ENCODE results near the gene GPC3.

The GPC3 gene

DNA sequence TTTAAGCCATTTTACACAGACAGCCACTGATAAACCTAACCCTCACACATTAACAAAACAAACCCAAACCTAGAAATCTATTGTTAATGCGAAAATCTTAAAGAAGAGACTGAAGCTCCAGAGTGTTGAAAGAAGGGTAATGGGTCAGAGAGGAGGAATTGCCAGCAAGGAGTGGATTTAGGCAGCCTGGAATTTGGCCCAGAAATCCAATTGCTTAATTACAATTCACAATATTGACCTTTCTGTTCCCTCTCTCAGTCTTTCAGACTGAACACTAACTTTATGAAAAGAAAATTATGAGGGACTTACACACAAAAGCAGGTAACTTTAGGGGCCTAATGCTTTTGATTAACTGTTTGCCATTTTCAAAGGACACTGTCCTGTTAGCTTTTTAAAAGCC lies 384.9 kb downstream of the GPC3 start:
- TF ChIP-seq, protein P1, sequence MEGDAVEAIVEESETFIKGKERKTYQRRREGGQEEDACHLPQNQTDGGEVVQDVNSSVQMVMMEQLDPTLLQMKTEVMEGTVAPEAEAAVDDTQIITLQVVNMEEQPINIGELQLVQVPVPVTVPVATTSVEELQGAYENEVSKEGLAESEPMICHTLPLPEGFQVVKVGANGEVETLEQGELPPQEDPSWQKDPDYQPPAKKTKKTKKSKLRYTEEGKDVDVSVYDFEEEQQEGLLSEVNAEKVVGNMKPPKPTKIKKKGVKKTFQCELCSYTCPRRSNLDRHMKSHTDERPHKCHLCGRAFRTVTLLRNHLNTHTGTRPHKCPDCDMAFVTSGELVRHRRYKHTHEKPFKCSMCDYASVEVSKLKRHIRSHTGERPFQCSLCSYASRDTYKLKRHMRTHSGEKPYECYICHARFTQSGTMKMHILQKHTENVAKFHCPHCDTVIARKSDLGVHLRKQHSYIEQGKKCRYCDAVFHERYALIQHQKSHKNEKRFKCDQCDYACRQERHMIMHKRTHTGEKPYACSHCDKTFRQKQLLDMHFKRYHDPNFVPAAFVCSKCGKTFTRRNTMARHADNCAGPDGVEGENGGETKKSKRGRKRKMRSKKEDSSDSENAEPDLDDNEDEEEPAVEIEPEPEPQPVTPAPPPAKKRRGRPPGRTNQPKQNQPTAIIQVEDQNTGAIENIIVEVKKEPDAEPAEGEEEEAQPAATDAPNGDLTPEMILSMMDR (IDR thresholded peaks at IDR 0.05), result no peak
- no peaks in the 10 kb centered on the region for H3K27me3 ChIP-seq
- H3K9me3 ChIP-seq, result no peaks in the 10 kb centered on the region
- H3K36me3 ChIP-seq, result no peaks in the 10 kb centered on the region
- no peaks in the 10 kb centered on the region for H3K4me1 ChIP-seq (ENCODE audit: control insufficient read depth in 1 of 2, insufficient read depth in 1 of 2, low read depth in 1 of 2, low read length in 1 of 2)
- H3K4me3 ChIP-seq (ENCODE audit: low read depth in 1 of 2, low read length in 1 of 2), result no peak overlapping the region
- H3K27ac ChIP-seq, result no peak overlapping the region

DNA sequence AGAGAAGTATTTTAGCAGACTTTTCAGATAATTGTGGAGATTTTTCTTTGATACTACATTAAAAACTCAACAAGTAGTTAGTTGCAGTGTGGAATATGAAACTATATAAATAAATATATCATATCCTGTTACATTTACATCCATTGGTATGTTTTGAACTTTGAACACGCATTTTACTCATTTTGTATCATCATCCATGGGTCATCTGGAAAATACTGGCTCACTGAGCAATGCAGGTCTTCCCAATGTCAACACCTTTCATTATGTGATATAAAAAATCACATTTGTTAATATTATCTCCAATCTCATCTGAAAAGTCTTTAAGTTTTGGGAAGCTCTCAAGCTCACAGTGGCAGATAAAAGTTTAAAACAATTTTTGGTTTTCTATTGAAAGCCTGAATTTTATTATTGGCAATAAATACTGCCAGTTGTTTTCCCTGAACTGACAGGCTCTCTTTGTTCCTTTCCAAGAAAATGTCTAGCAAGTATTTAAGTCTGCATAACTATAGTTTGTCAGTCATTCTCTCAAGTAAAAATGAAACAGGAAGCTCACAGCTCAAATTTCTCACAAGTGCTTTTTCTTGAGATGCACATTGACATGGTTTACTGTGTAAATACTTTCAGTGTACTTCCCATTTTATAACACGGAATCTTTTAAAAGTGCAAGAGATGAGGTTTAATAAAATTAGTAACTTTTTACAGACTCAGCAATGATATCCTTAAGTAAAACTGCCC lies 386.6 kb downstream of the GPC3 start:
- Histone ChIP-seq H3K4me1 (ENCODE audit: control insufficient read depth in 1 of 2, insufficient read depth in 1 of 2, low read depth in 1 of 2, low read length in 1 of 2) (no peaks in the 10 kb centered on the region), H3K4me3 (ENCODE audit: low read depth in 1 of 2, low read length in 1 of 2) (no peak overlapping the region), H3K36me3 (no peaks in the 10 kb centered on the region), H3K27ac (no peak overlapping the region), H3K9me3 (no peaks in the 10 kb centered on the region), H3K27me3 (no peaks in the 10 kb centered on the region)
- TF ChIP-seq, protein P1 (IDR thresholded peaks at IDR 0.05), result no peak

DNA sequence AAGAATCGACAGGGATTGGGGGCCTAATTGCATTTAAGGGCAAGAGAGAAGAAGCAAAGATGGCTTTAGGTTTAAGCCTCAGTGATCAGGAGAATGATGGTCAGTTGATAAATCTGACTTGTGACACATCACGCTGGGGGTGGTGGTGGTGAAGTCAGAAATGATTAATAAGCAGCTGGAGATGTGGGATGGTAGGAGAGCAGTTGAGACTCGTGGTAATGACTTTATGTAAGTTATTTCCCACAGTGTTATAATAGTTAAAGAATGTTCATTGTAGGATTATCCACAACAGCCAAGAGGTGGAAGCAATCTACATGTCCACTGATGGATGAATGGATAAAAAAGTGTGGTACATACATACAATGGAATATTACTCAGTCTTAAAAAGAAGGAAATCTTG lies 391.2 kb downstream of the GPC3 start:
- Histone ChIP-seq H3K4me3 (ENCODE audit: low read depth in 1 of 2, low read length in 1 of 2) (no peak overlapping the region), H3K27me3 (no peaks in the 10 kb centered on the region), H3K27ac (no peak overlapping the region), H3K36me3 (no peaks in the 10 kb centered on the region), H3K9me3 (no peaks in the 10 kb centered on the region), H3K4me1 (ENCODE audit: control insufficient read depth in 1 of 2, insufficient read depth in 1 of 2, low read depth in 1 of 2, low read length in 1 of 2) (no peaks in the 10 kb centered on the region)
- TF ChIP-seq, protein P1 (IDR thresholded peaks at IDR 0.05), result no peak

DNA sequence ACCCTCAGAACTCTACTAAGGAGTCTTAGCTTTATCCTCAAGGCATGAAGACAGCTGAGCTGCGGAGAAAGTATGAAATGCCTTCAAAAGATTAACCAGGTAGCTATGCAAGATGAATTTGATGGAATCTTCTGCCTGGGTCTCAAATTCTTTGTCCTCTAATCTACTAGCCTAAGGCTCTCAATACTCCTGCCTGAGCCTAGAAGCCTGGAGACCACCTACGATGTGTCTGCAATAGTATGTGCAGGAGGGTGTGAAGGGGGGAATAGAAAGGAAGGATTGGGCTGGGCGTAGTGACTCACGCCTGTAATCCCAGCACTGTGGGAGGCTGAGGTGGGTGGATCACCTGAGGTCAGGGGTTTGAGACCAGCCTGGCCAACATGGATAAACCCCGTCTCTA lies 391.9 kb downstream of the GPC3 start:
- TF ChIP-seq, protein P1 (IDR thresholded peaks at IDR 0.05), result no peak
- H3K27me3 ChIP-seq, result no peaks in the 10 kb centered on the region
- no peaks in the 10 kb centered on the region for H3K4me1 ChIP-seq (ENCODE audit: control insufficient read depth in 1 of 2, insufficient read depth in 1 of 2, low read depth in 1 of 2, low read length in 1 of 2)
- H3K27ac ChIP-seq, result no peak overlapping the region
- no peak overlapping the region for H3K4me3 ChIP-seq (ENCODE audit: low read depth in 1 of 2, low read length in 1 of 2)
- no peaks in the 10 kb centered on the region for H3K36me3 ChIP-seq
- H3K9me3 ChIP-seq, result no peaks in the 10 kb centered on the region

DNA sequence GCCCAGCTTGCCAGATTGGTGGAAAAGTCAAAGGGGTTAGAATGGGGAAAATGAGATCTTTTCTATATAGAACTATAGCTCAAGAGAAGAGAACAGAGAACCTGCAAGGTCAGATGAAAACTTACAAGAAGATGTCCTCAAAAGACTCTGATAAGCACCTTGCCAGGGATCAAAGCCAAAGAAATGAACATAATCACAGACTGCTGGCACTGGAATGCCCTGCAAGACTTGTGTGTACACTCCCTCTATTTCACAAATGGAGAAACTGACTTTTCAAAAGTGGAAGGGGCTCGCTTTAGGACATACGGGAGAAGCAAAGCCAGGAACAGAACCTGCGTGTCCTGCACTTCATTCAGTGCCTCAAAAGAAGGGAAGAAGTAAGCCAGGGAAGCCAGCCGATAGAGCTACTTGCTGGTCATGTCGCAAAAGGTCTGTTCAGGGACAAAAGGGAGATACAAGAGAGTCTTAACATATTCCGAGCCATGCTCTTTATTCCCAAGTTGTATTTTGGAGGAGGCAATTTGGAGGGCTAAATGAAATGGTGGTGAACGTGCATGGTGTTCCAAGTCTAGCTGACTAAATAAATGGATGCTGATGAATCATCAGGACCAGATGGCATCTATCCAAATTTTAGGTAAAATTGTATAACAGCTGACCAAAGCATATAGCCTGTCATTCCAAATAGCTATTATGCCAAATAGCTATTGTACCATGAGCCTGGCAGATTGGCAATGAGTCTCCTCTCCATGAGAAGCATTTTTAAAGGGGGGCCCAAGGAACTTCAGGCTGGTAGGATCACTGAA lies 394.5 kb downstream of the GPC3 start:
- H3K36me3 ChIP-seq, result no peaks in the 10 kb centered on the region
- TF ChIP-seq, protein P1 (IDR thresholded peaks at IDR 0.05), result no peak

More for the DNA sequence above, 394.5 kb downstream of the GPC3 start:
- Histone ChIP-seq H3K27me3 (no peaks in the 10 kb centered on the region), H3K4me3 (ENCODE audit: low read depth in 1 of 2, low read length in 1 of 2) (no peak overlapping the region), H3K27ac (no peak overlapping the region), H3K4me1 (ENCODE audit: control insufficient read depth in 1 of 2, insufficient read depth in 1 of 2, low read depth in 1 of 2, low read length in 1 of 2) (no peaks in the 10 kb centered on the region), H3K9me3 (no peaks in the 10 kb centered on the region)
